Panc1 (cell line): ENCODE data around the gene WBP2. TPM values are rescaled to one million over a fixed set of nuclear protein-coding genes. Genes with fewer than 3 reads are reported as not detected.

Source experiments
- ATAC-seq: fragments of 200-7000 bp; cut with Tn5 transposase; 2 replicates; pipeline ENCODE4 v1.9.1; 2020; ENCODE audit warnings: mild to moderate bottlenecking, moderate library complexity
- BruUV-seq: library from RNA; stranded (reverse); fragments of 400-500 nt; replicated peaks from 2 replicates; lab custom pipeline; 2021; lab: Mats Ljungman, UMichigan
- CTCF ChIA-PET: fragments of 300-600 bp; sonication (Branson Sonifier 250); formaldehyde crosslinking; loops from one replicate; lab custom pipeline; 2022; ENCODE audit warnings: antibody characterized with exemption; lab: Charles Lee
- POLR2A ChIA-PET: fragments of 300-600 bp; sonication (Branson Sonifier 250); formaldehyde crosslinking; loops from one replicate; lab custom pipeline; 2022; ENCODE audit warnings: antibody characterized with exemption; lab: Charles Lee
- DNase-seq: peaks from one replicate; pipeline ENCODE4 v3.0.0-alpha.2; 2010; ENCODE audit warnings: low read depth, low spot score
- H3K27ac ChIP-seq: 2 replicates; pipeline ENCODE4 v1.5.1; 2011; ENCODE audit warnings: mild to moderate bottlenecking, low read length, inconsistent platforms
- H3K27me3 ChIP-seq: fragments of 200-500 bp; sonication (Bioruptor generic); 2 replicates; pipeline ENCODE4 v1.6.0; 2014; ENCODE audit warnings: low read length, inconsistent platforms; ENCODE audit not compliant: control insufficient read depth, insufficient read depth
- H3K36me3 ChIP-seq: fragments of 200-500 bp; sonication (Bioruptor generic); 2 replicates; pipeline ENCODE4 v1.5.1; 2014; ENCODE audit warnings: inconsistent platforms, mild to moderate bottlenecking, low read length, moderate library complexity; ENCODE audit not compliant: control insufficient read depth, insufficient read depth
- H3K4me1 ChIP-seq: 2 replicates; pipeline ENCODE4 v1.5.1; 2011; ENCODE audit warnings: inconsistent platforms, mild to moderate bottlenecking, low read length, moderate library complexity; ENCODE audit not compliant: control insufficient read depth, insufficient read depth
- H3K4me3 ChIP-seq, 2 experiments: 2 replicates each; pipeline ENCODE4 v1.5.1; 2011 to 2012; ENCODE audit warnings: low read depth in 2 of 2, low read length in 2 of 2, mild to moderate bottlenecking in 2 of 2, inconsistent platforms in 1 of 2, moderate library complexity in 1 of 2
- H3K9me3 ChIP-seq: fragments of 200-500 bp; sonication (Bioruptor generic); 2 replicates; pipeline ENCODE4 v1.5.1; 2014; ENCODE audit warnings: low read depth, mild to moderate bottlenecking, inconsistent platforms, low read length, moderate library complexity; ENCODE audit not compliant: control insufficient read depth, insufficient read depth
- POLR2AphosphoS5 ChIP-seq: IDR thresholded peaks from 2 replicates; pipeline ENCODE4 v1.6.1; 2012; ENCODE audit warnings: mild to moderate bottlenecking, low read depth, low read length, moderate library complexity
- SIN3A ChIP-seq: IDR thresholded peaks from 2 replicates; pipeline ENCODE4 v1.6.1; 2012; ENCODE audit warnings: low read depth, mild to moderate bottlenecking, low read length, moderate library complexity, borderline replicate concordance; ENCODE audit not compliant: insufficient read depth
- TCF7L2 ChIP-seq: IDR thresholded peaks from 2 replicates; pipeline ENCODE4 v1.6.1; 2011; ENCODE audit warnings: mild to moderate bottlenecking, low read depth, low read length, inconsistent platforms
- in situ Hi-C: cut with HindIII; loops from 2 replicates; pipeline ENCODE4 v1.10.0; 2016; ENCODE audit warnings: low sequenced_read_pairs, low pct_unique_long_range_greater_than_20kb
- intact Hi-C: fragments of 100-400 bp; cut with micrococcal nuclease; formaldehyde crosslinking; loops from one replicate; pipeline ENCODE4 v1.10.0; 2022; ENCODE audit not compliant: unreplicated experiment
- total RNA-seq: library from RNA; stranded (reverse); gene quantifications from one replicate; pipeline ENCODE4 v1.2.1, GENCODE V29; 2021; ENCODE audit not compliant: unreplicated experiment
- TF ChIP-seq, protein P1 (sequence below), 2 experiments: IDR thresholded peaks; 2 replicates each; pipeline ENCODE4 v1.6.1; 2011 to 2012; ENCODE audit warnings: low read depth in 2 of 2, control low read depth in 1 of 2, low read length in 1 of 2, mild to moderate bottlenecking in 1 of 2, moderate library complexity in 1 of 2; ENCODE audit not compliant: insufficient read depth in 1 of 2
- TF ChIP-seq, protein P2 (sequence below): fragments of 450-650 bp; IDR thresholded peaks from 2 replicates; pipeline ENCODE4 v1.5.1; 2017; ENCODE audit warnings: mild to moderate bottlenecking

WBP2 gene
- total RNA-seq, 1 experiment from 2014 or later, result 163 TPM

DNA sequence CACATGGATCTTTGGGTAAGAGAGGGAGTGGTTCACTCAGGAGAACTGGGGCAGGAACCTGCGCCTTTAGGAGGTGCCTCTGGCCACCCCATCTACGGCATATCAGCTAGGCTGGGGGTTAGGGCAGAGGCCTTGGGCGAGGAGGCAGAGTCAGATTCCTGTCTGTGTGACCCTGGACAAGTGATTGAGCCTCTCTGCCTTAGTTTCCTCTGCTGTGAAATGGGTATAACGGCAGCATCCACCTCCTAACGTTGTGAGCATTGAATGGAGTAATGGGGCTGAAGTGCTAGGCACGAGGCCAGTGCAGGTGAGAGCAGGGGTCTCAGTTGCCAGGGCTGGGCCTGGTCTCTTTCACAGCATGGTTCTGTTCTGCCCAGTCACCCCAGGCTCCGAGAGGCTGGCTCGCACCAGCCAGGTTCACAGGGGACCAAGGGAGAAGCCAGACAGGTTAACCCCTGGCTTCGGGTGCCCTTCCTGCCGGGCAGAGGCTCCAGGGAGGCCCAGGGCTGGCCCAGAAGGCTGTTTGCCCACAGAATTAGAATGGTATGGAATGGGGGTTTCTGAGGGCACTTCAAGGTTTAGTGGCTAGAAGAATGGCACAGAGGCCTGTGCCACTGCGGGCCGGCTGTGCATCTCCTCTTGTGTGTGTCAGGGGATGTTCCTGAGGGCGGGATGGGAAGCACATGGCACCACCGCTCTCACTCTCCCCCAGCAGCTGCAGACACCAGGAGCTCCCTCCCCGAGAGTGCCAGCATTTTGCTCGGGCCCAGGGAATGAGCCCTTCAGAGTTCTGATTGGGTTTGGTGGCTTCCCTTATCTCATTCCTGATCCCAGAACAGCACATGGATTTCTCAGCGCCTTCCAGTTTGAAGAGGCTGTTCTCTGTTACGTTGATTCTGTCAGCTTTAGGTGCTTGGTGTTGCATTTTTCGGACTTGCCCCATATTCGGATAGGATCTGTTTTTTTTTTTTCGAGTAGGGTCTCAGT lies 34.7 kb downstream of the WBP2 start:
- in situ Hi-C loops, result no loop called here
- H3K4me3 ChIP-seq, result no peak overlapping the region
- H3K4me1 ChIP-seq, result no peaks in the 10 kb centered on the region
- H3K36me3 ChIP-seq, result no peaks in the 10 kb centered on the region; the same call in 1 of the 2 replicates
- H3K27ac ChIP-seq, result no peak overlapping the region
- DNase-seq, result no peak
- TF ChIP-seq, protein P1, sequence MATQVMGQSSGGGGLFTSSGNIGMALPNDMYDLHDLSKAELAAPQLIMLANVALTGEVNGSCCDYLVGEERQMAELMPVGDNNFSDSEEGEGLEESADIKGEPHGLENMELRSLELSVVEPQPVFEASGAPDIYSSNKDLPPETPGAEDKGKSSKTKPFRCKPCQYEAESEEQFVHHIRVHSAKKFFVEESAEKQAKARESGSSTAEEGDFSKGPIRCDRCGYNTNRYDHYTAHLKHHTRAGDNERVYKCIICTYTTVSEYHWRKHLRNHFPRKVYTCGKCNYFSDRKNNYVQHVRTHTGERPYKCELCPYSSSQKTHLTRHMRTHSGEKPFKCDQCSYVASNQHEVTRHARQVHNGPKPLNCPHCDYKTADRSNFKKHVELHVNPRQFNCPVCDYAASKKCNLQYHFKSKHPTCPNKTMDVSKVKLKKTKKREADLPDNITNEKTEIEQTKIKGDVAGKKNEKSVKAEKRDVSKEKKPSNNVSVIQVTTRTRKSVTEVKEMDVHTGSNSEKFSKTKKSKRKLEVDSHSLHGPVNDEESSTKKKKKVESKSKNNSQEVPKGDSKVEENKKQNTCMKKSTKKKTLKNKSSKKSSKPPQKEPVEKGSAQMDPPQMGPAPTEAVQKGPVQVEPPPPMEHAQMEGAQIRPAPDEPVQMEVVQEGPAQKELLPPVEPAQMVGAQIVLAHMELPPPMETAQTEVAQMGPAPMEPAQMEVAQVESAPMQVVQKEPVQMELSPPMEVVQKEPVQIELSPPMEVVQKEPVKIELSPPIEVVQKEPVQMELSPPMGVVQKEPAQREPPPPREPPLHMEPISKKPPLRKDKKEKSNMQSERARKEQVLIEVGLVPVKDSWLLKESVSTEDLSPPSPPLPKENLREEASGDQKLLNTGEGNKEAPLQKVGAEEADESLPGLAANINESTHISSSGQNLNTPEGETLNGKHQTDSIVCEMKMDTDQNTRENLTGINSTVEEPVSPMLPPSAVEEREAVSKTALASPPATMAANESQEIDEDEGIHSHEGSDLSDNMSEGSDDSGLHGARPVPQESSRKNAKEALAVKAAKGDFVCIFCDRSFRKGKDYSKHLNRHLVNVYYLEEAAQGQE (IDR thresholded peaks at IDR 0.05; ENCODE audit: insufficient read depth in 1 of 2, low read depth in 2 of 2, low read length in 1 of 2), result no peak
- no peak for TF ChIP-seq SIN3A
- TF ChIP-seq TCF7L2, result no peak
- TF ChIP-seq POLR2AphosphoS5, result no peak
- TF ChIP-seq, protein P2, sequence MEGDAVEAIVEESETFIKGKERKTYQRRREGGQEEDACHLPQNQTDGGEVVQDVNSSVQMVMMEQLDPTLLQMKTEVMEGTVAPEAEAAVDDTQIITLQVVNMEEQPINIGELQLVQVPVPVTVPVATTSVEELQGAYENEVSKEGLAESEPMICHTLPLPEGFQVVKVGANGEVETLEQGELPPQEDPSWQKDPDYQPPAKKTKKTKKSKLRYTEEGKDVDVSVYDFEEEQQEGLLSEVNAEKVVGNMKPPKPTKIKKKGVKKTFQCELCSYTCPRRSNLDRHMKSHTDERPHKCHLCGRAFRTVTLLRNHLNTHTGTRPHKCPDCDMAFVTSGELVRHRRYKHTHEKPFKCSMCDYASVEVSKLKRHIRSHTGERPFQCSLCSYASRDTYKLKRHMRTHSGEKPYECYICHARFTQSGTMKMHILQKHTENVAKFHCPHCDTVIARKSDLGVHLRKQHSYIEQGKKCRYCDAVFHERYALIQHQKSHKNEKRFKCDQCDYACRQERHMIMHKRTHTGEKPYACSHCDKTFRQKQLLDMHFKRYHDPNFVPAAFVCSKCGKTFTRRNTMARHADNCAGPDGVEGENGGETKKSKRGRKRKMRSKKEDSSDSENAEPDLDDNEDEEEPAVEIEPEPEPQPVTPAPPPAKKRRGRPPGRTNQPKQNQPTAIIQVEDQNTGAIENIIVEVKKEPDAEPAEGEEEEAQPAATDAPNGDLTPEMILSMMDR, result no peak
- no peaks in the 10 kb centered on the region for H3K27me3 ChIP-seq
- ChIA-PET POLR2A (interaction anchor here (0.6 to 1.2 kb wide), 2 partner anchors 44 to 140 kb away, joined by 3 to 5 read pairs; no protein-coding TSS in a partner anchor), CTCF (interaction anchor here (1.0 kb wide), 1 partner anchor 10 kb away, joined by 4 read pairs; no protein-coding TSS in a partner anchor)
- ATAC-seq, result no peak
- H3K9me3 ChIP-seq, result no peaks in the 10 kb centered on the region
- BruUV-seq, result no TSS peak
- intact Hi-C loops, result no loop called here

DNA sequence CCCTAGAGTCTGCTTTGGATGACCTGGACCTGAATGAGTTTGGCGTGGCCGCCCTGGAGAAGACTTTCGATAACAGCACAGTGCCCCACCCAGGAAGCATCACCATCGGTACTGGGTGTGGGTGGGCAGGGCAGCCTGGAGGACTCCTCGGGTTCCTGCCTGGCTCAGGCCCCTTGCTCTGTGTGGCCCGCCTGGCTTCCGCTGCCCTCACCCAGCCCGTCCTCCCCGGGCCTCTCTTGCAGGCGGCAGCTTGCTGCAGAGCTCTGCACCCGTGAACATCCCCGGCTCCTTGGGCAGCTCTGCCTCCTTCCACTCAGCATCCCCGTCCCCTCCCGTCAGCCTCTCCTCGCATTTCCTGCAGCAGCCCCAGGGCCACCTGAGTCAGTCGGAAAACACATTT lies 35.5 kb downstream of the WBP2 start:
- intact Hi-C loops (no loop called here), in situ Hi-C loops (no loop called here)
- DNase-seq (no peak), ATAC-seq (no peak)
- Histone ChIP-seq H3K27me3 (no peaks in the 10 kb centered on the region), H3K9me3 (no peaks in the 10 kb centered on the region), H3K36me3 (no peaks in the 10 kb centered on the region; the same call in 1 of the 2 replicates), H3K4me1 (no peaks in the 10 kb centered on the region), H3K27ac (no peak overlapping the region), H3K4me3 (no peak overlapping the region)
- TF ChIP-seq POLR2AphosphoS5 (no peak), TCF7L2 (no peak), SIN3A (no peak)
- TF ChIP-seq, protein P2, result no peak
- TF ChIP-seq, protein P1 (IDR thresholded peaks at IDR 0.05; ENCODE audit: insufficient read depth in 1 of 2, low read depth in 2 of 2, low read length in 1 of 2), result no peak
- no TSS peak for BruUV-seq
- POLR2A ChIA-PET, result no interaction called here
- CTCF ChIA-PET, result no interaction called here
